Gastroesophageal sphincter (tissue), 3 donors: ENCODE results near the gene SGMS2.

Experiments used
- EP300 ChIP-seq: sonication (generic); formaldehyde crosslinking; IDR thresholded peaks from one replicate; pipeline ENCODE4 v1.6.1; 2017; ENCODE audit warnings: antibody characterized with exemption, mild to moderate bottlenecking
- POLR2A ChIP-seq, 2 donors: fragments of 450-650 bp; IDR thresholded peaks; one replicate each; pipeline ENCODE4 v1.6.1; 2017; ENCODE audit warnings: antibody characterized with exemption in 2 of 2, mild to moderate bottlenecking in 2 of 2, moderate library complexity in 1 of 2
- POLR2AphosphoS5 ChIP-seq: sonication (generic); formaldehyde crosslinking; IDR thresholded peaks from one replicate; pipeline ENCODE4 v1.6.1; 2017; ENCODE audit warnings: antibody characterized with exemption
- TF ChIP-seq, protein P1 (sequence below), 4 experiments: fragments of 200-600 bp in 2 of 4; fragments of 450-650 bp in 2 of 4; sonication (generic) in 1 of 4; IDR thresholded peaks; one replicate each; pipeline ENCODE4 v1.5.1; 2017 to 2019; ENCODE audit warnings: antibody characterized with exemption in 4 of 4, mild to moderate bottlenecking in 2 of 4, moderate library complexity in 2 of 4

DNA sequence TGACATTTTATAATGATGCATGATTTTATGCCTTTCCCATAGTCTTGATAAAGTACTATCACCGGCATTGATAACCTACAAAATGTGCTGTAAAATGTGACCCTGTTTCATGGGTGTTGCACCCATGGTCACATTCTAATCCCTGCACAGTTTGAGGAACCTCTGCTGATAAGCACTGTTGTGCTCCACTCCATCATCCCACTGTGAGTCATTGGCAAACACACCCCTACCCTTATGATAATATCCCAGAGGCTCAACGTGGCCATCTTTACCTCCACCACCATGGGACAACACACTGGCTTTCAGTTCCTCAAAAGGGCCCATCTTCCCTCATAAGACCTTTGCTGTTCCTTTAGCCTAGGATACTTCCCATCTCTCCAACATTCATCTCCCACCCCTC is 32.0 kb upstream of the SGMS2 start:
- TF ChIP-seq POLR2A (IDR thresholded peaks at IDR 0.05) (no peak), POLR2AphosphoS5 (no peak), EP300 (no peak)
- TF ChIP-seq, protein P1, sequence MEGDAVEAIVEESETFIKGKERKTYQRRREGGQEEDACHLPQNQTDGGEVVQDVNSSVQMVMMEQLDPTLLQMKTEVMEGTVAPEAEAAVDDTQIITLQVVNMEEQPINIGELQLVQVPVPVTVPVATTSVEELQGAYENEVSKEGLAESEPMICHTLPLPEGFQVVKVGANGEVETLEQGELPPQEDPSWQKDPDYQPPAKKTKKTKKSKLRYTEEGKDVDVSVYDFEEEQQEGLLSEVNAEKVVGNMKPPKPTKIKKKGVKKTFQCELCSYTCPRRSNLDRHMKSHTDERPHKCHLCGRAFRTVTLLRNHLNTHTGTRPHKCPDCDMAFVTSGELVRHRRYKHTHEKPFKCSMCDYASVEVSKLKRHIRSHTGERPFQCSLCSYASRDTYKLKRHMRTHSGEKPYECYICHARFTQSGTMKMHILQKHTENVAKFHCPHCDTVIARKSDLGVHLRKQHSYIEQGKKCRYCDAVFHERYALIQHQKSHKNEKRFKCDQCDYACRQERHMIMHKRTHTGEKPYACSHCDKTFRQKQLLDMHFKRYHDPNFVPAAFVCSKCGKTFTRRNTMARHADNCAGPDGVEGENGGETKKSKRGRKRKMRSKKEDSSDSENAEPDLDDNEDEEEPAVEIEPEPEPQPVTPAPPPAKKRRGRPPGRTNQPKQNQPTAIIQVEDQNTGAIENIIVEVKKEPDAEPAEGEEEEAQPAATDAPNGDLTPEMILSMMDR (IDR thresholded peaks at IDR 0.05), result no peak
